GM19351 (cell line): ENCODE data around the gene VPS51.
"Not testable (repeated sequence)": the region's sequence is repeated elsewhere in the genome, so short reads cannot be mapped to it uniquely, and the experiment has no call there.

Experiments
- ATAC-seq: cut with Tn5 transposase; IDR thresholded peaks from one replicate; pipeline ENCODE4 v1.9.1; 2021; ENCODE audit warnings: mild to moderate bottlenecking, moderate library complexity; ENCODE audit not compliant: unreplicated experiment

VPS51 gene

DNA sequence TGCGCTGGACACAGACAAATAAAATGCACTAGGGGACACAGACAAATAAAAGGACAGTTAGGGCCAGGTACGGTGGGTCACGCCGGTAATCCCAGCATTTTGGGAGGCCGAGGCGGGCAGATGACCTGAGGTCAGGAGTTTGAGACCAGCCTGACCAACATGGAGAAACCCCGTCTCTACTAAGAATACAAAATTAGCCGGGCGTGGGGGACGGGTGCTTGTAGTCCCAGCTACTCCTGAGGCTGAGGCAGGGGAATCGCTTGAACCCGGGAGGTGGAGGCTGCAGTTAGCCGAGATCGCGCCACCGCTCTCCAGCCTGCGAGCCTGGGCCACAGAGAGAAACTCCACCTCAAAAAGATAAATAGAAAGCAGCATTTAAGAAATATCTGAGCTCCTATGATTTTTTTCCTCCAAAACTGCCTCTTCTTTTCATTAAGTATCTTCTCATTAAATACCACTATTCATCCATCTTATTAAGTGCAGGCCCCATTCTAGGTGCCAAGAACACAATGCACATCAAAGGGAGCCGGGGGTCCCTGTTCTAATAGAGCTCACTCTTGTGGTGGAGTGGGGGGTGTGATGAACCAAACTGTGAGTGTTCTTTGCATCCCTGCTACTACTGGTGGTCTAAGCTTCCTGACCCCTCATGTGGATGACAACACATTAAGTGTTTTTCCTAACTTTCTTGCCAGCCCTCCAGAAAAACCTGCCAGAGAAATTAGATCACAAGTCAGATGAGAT, 22.3 kb downstream of the VPS51 start:
- ATAC-seq: no peak

GRCh38 chr11:65118891-65119669, 23.1 kb downstream of the VPS51 start:
- not testable (repeated sequence) for ATAC-seq

DNA sequence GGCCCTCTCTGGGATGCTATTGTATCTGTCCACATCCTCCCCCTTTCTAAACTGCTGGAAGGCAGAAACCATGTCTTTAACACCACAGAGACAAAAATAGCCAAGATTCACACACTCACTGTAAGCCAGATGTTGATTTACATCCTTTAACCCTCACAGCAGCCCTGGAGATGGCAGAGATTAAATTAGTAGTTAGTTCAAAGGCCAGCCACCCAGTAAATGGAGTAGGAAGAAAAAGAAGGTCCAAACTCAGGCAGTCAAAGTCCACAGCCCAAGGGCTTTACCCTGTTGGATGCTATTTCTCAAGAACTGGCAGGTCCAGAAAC, 23.6 kb downstream of the VPS51 start:
- no peak for ATAC-seq

DNA sequence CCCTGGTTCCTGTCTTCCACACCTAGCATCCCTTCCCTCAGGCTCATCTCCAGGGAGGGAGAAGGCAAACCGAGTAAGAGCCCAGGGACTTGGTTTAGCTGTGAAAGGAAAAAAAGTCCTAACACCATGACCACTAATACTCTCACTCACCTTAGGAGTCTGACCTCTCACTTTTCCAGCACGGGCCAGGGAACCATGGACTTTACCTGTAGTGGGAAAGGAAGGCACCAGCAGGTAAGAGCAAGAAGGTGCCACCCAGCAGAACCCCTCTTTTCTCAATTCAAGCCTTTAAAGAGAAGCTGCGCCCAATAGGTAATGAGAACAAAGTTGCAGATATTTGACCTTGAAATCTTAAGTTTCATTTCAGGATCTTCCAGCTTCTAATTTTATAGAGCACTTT, 24.8 kb downstream of the VPS51 start:
- ATAC-seq: no peak

- ATAC-seq: no peak
Measured at GRCh38 chr11:65121447-65121864, 25.4 kb downstream of the VPS51 start.

- ATAC-seq: peak; percentile 69
Measured at GRCh38 chr11:65121865-65122696, 26.1 kb downstream of the VPS51 start, which contains the start of the genes FAU and MRPL49. FAU (minus strand) TSS chr11:65122134; CDS start chr11:65121813, 321 bp downstream. MRPL49 (plus strand) TSS chr11:65122321; CDS start chr11:65122347, 26 bp downstream.

- ATAC-seq: no peak
Measured at GRCh38 chr11:65124480-65125196, 28.6 kb downstream of the VPS51 start.

GRCh38 chr11:65125197-65126056, 29.4 kb downstream of the VPS51 start:
- ATAC-seq: no peak

GRCh38 chr11:65126624-65127274, 30.7 kb downstream of the VPS51 start:
- no peak for ATAC-seq

GRCh38 chr11:65127473-65128181, 31.6 kb downstream of the VPS51 start:
- no peak for ATAC-seq

DNA sequence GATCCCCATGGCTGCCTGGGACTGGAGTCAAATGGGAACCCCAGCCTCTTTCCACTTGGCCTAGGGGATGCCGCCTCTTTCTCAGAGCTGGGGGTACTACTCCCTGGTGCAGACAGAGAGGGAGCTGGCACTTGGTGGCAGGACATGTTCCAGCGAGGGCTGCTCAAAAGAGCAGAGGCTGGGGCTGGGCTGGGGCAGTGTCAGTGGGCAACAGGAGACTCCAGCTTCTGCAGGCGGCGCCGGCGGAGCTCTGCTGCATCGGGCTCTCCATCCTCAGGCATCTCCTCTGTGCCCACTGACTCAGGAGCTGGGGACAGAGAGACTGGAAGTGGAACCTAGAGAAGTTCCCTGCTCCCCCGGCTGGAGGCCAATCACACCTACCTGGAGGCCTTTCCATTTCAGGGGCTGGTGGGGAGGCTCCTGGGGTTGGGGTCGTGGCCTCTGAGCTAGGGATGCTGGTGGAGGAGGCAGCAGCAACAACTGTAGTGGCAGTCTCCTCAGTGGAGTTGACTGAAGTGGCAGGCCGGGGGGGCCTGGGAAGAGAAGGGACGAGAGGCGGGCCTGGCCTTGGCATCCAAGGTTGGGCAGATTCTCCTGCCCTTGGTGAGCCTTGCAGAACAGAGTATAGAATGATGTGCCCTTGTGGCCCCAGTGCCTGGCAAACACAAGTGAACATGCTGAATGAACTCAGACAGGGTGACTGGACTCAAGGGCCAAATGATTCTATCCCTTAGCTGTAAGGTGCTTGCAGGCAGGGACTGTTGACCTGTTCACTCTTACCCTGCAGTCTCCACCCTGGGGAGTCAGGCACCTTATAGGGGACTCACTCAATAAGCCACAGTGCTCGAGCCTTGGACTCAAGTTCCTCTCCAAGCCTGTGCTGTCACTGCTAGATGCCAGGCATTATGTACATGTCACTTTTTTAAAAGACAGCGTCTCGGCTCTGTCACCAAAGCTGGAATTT, 32.5 kb downstream of the VPS51 start:
- ATAC-seq: no peak

GRCh38 chr11:65129649-65130441, 33.8 kb downstream of the VPS51 start:
- ATAC-seq: no peak

DNA sequence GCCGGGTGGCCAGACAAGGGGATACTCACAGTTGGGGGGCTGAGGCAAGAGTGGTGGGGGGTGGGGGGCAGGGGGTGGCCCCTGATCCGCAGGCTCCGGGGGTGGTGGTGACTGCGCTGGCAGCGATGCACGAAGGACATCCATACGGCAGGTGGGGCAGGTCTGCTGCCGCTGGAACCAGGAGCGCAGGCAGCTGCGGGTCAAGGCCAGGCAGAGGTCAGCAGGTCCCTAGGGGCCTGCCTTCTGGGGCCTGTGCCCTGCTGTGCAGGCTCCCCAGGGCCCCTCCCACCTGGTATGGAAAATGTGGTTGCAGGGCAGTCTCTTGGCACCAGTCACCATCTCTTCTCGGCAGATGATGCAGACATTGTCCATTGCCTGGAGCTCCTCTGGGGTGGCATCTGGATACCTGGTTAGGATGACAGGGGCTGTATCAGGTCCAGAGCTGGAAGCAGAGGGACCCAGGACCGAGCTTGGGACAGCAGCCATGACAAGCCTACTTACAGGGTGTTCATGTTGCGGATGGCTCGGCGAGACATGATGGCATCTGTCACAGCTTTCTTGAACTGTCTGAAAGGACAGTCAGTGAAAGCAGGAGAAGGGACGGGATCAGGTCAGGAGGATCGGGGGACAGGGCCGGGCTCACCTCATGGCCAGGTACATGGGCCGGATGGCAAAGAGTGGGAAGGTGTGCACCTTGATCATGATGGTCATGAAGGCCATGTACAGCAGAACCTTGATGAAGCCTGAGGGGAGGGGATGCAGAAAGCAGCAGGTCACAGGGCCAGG, 34.8 kb downstream of the VPS51 start:
- no peak for ATAC-seq

DNA sequence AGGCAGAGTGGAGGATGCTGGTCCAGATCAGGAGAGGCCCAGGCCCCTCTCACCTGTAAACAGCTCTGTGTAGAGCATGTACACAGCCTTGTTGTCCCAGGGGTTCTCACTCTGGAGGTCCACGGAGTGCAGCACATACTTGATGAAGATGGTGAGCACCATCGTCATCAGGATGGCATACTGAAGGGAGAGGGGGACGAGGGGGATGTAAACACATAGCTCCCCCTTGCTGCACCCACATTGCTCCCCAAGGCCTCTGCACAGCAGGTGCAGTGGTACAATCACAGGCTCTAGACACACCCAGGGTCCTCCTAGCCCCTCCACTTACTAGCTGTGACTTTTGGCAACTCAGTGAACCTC, 35.4 kb downstream of the VPS51 start:
- ATAC-seq: no peak

GRCh38 chr11:65131895-65132237, 35.9 kb downstream of the VPS51 start:
- ATAC-seq: no peak
